ENCODE data around the gene FADS3.

The FADS3 gene

DNA sequence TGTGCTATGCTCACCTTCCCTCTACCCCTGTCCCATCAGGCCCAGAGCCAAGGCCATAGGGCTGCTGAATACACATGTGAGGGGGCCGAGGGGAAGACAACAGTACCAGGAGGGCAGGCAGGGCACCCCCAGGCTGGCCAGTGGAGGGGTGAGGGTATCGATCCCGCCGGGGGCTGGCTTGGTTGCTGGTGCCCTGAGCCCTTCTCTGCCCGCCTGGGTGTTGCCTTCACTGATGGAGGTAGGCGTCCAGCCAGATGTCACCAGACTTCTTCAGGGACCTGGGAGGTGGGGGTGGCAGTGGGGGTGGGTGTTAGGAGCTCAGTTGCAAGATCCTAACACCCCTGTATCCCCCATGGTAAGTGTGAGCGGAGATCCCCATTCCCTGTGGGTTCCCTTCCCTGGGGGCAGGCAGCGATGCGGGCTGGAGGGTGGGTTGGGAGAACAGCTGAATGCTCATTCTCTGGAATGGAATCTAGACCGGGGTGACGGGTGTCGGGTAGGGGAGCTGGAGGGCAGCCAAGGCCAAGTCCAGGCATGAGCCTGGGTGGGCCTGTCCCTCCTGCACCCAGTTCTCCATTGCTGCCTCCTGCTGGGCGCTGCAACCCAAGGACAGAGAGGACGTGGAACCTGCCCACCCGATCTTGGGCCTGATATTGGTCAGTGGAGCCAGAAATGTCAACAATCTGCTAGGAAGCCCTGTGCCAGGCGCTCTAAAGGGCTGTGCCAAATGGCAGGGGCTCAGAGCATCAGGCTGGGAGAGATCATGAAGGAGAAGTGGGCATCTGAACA, 17.6 kb downstream of the FADS3 start:
- no peak for DNase-seq

DNA sequence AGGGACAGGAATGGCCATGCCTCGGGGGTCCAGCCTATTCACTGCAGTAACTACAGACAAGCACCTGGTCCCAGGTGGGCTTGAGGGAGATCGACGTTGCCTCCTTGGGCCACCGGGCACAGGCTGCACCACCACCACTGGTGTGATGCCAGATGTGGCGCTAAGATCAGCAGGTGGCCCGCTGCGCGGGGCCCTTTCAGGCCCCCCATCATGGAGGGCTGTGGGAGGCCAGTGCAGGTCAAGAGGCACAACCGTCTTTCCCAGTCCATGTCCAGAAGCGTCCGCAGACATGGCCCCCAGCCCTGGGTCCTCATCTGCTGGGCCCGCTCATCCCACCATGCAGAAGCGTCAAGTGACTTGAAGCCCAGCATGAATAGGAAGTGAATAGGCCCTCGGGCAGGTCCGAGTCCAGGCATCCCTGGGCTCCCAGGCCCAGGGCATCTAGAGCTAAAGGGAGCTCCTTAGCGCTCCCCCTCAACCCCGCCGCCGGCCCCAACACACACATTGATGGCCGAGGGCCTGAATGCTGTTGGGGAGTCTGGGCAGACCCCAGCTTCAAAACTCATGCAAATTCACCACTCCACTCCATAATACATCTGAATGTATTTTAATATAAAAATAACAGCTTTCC, 18.3 kb downstream of the FADS3 start:
- no peak for DNase-seq

GRCh38 chr11:61871158-61871597, 20.2 kb downstream of the FADS3 start:
- peak; percentile 60 for DNase-seq

GRCh38 chr11:61870541-61871031, 20.8 kb downstream of the FADS3 start:
- DNase-seq, result no peak

DNA sequence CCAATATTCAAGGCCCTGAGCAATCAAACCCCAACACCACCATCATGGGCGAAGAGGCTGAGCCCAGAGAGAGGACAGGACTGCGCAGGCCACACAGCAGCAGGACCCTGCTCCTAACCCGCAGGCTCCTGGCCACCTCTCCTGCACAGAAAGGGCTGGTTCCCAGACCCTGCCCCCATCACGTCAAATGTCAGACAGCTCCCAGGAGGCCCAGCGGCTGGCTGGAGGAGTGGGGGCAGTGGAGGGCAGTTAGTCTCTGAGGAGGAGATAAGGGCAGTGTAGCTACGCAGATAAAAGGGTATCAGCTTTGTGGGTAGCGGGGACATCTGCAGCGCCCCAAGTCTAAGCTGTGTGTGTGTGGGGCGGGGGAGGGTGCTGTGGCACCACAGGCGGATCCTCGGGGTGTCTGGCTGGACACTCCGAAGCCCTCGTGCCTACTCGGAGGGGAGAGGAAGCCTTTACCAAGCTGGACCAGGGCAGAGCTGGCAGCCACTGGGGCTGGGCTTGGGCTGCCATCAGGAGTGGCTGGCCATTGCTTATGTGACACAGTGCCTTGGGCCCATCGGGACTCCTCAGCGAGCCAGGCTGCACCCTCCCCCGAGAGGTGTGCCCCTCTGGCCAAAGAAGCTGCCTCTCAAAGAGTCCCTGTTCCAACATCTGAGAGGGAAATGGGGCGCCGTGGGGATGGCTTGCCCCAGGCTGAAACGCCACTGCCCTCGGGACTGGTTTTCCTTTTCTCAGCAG, 21.5 kb downstream of the FADS3 start:
- no peak for DNase-seq

DNA sequence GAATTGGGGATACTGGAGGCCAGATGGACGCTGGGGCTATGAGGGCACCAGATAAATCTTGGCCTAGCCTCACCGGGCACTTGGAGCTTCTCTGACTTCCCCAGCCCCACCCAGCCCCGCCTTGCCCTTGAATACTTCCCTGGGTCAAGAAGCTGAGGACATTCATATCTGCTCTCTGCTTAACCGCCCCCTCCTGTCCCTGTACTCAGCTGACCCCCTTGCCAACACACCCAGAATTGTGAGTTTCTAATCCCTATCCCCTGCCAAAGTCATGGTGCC, 22.0 kb downstream of the FADS3 start:
- no peak for DNase-seq

DNA sequence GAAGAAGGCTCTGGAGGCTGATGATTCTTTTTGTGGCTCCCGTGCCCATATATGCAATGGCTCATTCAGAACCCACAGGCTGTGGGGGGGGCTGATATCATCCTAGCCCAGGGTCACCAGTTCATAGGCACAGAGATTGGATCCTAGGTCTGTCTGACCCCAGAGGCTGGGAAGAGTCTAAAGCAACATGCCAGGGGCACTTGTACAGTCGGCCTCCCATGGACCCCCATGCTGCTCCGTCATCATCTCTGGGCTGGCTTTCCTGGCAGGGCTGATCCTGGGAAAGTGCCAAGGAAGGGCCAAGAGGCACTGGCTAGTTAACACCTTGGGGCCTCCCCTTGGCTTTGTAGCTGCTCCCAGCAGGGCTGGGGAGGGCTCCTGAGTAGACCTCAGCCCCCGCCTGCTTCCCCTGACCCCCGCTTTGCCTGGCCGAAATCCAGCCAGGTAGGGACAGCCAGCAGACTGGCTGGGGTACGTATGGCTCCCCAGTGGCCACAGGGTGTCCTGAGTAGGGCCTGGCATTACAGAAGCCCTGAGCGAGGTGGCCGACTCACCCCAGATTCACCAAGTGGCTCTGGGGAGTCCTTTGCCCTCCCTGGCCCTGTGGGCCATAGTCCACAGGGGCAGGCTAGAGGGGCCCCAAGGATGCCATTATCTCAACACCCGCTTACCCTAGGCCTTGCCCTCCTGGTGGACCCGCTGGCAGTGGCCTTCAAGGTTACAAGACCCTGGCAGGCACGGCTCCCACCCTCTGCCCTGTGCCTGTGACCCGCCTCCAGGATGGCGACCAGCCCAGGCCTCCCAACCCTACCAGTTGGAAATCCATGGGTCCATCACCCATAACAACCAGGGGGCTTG, 22.5 kb downstream of the FADS3 start:
- no peak for DNase-seq

- DNase-seq, result no peak
These were observed 24.4 kb downstream of the FADS3 start for GRCh38 chr11:61866958-61867343.

- DNase-seq, result no peak
These were observed 25.0 kb downstream of the FADS3 start for GRCh38 chr11:61866231-61866957.

GRCh38 chr11:61864814-61865775, 26.2 kb downstream of the FADS3 start:
- DNase-seq, result no peak

DNA sequence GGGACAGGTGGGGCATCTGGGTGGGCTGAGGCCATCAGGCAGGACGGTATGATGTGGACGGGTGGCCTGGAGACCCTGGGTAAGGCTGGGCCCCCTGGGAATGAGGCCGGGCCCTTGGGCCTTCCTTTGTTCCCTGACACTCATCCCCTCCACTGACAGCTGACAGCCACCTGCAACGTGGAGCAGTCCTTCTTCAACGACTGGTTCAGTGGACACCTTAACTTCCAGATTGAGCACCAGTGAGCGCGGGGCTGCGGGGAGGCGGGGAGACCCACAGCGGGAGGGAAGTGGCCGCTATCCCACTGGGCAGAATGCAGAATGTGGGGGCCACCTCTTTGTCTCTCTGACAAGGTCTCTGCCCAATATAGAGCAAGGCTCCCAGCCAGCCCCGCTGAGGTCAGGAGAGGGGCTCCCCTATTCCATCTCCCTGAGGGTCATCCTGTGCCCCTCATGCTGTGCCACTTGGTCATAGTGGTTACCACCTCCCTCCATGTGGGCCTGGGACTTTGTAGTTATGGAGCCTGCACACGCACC, 27.7 kb downstream of the FADS3 start:
- no peak for DNase-seq

DNA sequence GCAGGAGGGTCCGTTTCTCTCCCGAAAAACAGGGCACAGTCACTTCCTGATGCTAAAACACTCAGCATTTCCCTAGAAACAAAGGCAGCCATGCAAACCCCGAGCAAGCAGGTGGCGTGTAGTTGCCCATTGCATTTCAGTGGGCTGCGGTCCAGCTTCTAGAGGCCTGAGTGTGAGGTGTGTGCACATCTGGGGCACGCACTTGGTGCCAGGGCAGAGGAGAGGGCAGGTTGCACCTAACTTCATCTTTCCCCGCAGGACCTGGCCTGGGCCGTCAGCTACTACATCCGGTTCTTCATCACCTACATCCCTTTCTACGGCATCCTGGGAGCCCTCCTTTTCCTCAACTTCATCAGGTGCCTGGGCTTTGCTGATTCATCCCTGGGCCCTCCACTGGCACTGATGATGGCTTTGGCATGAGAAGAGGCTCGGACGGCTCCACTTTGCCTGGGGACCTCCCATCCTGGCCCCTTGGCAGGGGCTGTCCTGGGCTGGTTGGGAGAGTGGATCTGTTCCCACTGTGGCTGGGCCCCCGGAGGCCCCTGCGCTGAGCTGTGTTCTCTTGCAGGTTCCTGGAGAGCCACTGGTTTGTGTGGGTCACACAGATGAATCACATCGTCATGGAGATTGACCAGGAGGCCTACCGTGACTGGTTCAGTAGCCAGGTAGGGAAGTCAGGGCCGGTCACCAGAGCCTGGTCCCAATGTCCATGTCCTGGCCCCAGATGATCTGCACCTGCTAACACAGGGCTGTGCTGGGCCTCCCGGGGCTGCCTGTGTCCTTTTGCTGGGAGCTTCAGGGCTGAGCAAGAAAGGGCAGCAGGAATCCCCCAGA, 28.4 kb downstream of the FADS3 start:
- DNase-seq, result no peak

DNA sequence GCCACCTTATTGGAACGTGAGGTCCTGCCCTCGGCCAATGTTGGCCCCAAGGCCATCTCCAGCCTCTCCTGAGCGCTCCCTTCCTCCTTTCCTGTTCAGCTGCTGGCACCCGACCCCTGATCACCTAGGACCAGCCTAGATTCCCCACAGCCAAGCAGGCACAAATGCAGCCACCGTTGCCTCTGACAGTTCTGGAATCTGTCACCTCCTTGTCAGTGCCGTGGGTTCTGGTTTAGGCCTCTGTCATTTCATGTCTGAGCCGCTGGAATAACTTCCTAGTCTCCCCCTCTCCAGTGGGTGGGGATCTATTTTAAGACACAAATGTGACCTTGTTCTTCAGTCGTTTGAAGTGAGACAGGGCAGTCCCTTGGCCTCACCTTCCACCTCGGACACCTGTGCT, 29.7 kb downstream of the FADS3 start:
- no peak for DNase-seq

DNA sequence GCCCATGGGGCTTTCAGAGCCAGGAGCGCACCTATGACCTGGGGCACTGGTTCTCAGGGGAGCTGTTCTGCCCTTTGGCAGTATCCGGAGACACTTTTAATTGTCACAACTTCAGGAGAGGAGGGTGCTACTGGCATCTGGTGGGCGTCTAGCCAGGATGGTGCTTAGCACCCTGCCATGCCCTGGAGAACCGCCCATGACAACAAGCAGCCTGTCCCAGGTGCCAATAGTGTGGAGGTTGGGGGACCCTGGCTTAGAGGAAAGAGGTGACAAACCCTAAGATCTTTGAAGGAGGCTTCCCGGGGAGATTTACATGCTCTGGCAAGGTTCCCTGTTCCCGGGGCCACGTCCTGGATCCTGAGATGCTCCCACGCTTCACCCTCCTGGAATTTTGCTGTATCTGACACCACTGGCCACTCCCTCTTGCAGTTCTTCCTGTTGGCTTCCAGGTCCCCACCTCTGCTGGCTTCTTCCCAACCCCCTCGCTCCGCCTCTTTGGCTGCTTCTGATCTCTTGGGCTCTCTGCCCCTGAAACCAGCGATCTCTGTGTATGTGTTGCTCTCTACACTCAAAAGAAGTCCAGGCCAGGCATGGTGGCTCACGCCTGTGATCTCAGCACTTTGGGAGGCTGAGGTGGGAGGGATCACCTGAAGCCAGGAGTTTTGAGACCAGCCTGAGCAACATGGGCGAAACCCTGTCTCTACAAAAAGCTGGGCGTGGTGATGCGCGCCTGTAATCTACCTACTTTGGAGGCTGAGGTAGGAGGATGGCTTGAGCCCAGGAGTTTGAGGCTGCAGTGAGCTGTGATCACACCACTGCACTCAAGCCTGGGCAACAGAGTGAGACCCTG, 31.1 kb downstream of the FADS3 start:
- DNase-seq, result no peak

DNA sequence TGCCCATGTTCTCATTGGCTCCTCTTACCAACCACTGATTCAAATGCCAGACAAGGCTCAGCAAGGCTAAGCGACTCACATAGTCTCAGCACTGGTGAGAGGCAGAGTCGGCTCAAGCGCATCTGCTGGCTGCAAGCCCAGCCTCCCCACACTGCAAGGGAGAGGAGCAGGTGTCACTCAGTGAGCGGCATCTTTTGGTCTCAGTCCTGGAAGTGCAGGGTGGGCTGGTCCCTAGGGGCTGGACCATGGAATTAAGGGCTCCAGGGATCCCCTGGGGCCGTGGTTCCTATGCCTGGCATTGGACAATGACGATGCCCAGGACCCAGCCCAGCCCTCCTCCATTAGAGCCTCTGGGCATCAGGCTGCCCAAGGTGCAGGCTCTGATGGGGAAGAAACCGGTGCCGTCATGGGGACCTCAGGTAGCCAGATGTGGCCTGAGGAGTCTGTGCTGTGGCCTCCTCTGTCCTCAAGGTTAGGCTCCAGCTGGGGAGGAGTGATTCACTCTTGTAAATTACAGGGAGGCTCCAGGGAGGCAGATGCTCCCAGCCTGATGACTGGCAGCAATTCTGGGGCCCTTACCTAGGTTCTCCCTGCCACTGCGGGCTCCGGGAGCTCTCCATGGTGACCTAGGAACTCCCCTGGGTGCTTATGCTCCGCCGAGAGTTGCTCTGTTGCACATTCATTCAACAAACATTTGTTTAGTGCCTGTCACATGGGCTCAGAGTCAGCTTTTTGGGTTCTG, 35.2 kb downstream of the FADS3 start:
- no peak for DNase-seq

GRCh38 chr11:61854966-61855714, 36.2 kb downstream of the FADS3 start:
- no peak for DNase-seq

- no peak for DNase-seq
These were observed 37.0 kb downstream of the FADS3 start for GRCh38 chr11:61854206-61854895.

Measured in CD4-positive, alpha-beta T cell treated with Interferon gamma for 1 hour (primary cell).